WERI-Rb-1 (cell line): ENCODE data around the gene SLC4A5.
A peak's percentile ranks its signal among the peaks of the same experiment; 100 is the strongest.

Source experiments
- DNase-seq: peaks from one replicate; pipeline ENCODE4 v3.0.0-alpha.2; 2020
- H3K27ac ChIP-seq: fragments of 250-450 bp; sonication (Bioruptor Pico); 2 replicates; pipeline ENCODE4 v1.5.1; 2020; ENCODE audit warnings: mild to moderate bottlenecking, moderate library complexity
- H3K27me3 ChIP-seq: fragments of 250-450 bp; sonication (Bioruptor Pico); 2 replicates; pipeline ENCODE4 v1.5.1; 2021; ENCODE audit warnings: mild to moderate bottlenecking, low read depth, moderate library complexity; ENCODE audit not compliant: insufficient read depth, severe bottlenecking
- H3K36me3 ChIP-seq: fragments of 250-450 bp; sonication (Bioruptor Pico); 2 replicates; pipeline ENCODE4 v1.5.1; 2020; ENCODE audit warnings: mild to moderate bottlenecking, moderate library complexity
- H3K4me3 ChIP-seq: 2 replicates; pipeline ENCODE4 v1.5.1; 2011; ENCODE audit warnings: low read depth, mild to moderate bottlenecking, control low read depth, low read length
- H3K9me3 ChIP-seq: fragments of 250-450 bp; sonication (Bioruptor Pico); 2 replicates; pipeline ENCODE4 v1.5.1; 2021; ENCODE audit warnings: mild to moderate bottlenecking, moderate library complexity; ENCODE audit not compliant: severe bottlenecking
- TF ChIP-seq, protein P1 (sequence below): IDR thresholded peaks from 2 replicates; pipeline ENCODE4 v1.5.1; 2011; ENCODE audit warnings: low read depth, mild to moderate bottlenecking, control low read depth, inconsistent platforms, low read length

The SLC4A5 gene, protein sequence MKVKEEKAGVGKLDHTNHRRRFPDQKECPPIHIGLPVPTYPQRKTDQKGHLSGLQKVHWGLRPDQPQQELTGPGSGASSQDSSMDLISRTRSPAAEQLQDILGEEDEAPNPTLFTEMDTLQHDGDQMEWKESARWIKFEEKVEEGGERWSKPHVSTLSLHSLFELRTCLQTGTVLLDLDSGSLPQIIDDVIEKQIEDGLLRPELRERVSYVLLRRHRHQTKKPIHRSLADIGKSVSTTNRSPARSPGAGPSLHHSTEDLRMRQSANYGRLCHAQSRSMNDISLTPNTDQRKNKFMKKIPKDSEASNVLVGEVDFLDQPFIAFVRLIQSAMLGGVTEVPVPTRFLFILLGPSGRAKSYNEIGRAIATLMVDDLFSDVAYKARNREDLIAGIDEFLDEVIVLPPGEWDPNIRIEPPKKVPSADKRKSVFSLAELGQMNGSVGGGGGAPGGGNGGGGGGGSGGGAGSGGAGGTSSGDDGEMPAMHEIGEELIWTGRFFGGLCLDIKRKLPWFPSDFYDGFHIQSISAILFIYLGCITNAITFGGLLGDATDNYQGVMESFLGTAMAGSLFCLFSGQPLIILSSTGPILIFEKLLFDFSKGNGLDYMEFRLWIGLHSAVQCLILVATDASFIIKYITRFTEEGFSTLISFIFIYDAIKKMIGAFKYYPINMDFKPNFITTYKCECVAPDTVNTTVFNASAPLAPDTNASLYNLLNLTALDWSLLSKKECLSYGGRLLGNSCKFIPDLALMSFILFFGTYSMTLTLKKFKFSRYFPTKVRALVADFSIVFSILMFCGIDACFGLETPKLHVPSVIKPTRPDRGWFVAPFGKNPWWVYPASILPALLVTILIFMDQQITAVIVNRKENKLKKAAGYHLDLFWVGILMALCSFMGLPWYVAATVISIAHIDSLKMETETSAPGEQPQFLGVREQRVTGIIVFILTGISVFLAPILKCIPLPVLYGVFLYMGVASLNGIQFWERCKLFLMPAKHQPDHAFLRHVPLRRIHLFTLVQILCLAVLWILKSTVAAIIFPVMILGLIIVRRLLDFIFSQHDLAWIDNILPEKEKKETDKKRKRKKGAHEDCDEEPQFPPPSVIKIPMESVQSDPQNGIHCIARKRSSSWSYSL

DNA sequence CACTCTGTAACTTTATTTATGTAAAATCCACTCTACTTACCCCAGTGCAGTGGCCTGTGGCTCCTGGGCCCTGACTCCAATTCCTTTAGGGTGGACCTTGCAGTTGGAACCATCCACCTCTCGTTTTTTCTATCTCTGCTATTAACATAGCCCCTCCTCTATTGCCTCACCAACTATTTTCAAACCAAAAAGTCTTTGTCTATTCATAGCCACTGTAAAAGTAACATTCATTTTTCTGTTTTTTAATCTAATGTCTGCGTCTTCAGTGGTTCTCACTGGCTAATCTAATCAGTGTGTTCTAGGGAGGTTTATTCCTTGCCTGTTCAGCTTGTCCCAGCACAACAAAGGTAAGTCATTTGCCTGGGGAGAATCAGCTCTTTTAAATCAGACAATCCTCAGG, at the start of gene SLC4A5:
SLC4A5 (minus strand) TSS at position 101 of the 400 bp plus-strand sequence. CDS start 28,393 bp downstream, outside the sequence.
- no peak for DNase-seq
- TF ChIP-seq, protein P1, sequence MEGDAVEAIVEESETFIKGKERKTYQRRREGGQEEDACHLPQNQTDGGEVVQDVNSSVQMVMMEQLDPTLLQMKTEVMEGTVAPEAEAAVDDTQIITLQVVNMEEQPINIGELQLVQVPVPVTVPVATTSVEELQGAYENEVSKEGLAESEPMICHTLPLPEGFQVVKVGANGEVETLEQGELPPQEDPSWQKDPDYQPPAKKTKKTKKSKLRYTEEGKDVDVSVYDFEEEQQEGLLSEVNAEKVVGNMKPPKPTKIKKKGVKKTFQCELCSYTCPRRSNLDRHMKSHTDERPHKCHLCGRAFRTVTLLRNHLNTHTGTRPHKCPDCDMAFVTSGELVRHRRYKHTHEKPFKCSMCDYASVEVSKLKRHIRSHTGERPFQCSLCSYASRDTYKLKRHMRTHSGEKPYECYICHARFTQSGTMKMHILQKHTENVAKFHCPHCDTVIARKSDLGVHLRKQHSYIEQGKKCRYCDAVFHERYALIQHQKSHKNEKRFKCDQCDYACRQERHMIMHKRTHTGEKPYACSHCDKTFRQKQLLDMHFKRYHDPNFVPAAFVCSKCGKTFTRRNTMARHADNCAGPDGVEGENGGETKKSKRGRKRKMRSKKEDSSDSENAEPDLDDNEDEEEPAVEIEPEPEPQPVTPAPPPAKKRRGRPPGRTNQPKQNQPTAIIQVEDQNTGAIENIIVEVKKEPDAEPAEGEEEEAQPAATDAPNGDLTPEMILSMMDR = no peak
- Histone ChIP-seq H3K4me3 (no peak within 1 kb of the TSS), H3K9me3 (no peaks in the 10 kb centered on the region), H3K27me3 (no peaks in the 10 kb centered on the region), H3K27ac (no peak within 1 kb of the TSS), H3K36me3 (peaks cover 6% of the 10 kb centered on the region; the same call in 1 of the 2 replicates)

DNA sequence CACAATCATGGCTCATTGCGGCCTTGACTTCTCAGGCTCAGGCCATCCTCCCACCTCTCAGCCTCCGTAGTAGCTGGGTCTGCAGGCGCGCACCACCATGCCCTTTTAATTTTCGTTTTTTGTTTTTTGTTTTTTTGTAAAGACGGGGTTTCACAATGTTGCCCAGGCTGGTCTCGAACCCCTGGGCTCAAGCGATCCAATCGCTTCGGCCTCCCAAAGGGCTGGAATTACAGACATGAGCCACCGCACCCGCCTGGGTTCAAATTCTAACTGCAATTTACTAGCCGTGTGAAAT, 49.2 kb upstream of the SLC4A5 start:
- DNase-seq = no peak
- no peak overlapping the region; the same call in 1 of the 2 replicates for H3K4me3 ChIP-seq
- peaks cover 3% of the 10 kb centered on the region for H3K36me3 ChIP-seq
- H3K9me3 ChIP-seq = no peaks in the 10 kb centered on the region
- TF ChIP-seq, protein P1 = no peak
- H3K27ac ChIP-seq = no peak overlapping the region; the same call in 1 of the 2 replicates
- no peaks in the 10 kb centered on the region for H3K27me3 ChIP-seq

DNA sequence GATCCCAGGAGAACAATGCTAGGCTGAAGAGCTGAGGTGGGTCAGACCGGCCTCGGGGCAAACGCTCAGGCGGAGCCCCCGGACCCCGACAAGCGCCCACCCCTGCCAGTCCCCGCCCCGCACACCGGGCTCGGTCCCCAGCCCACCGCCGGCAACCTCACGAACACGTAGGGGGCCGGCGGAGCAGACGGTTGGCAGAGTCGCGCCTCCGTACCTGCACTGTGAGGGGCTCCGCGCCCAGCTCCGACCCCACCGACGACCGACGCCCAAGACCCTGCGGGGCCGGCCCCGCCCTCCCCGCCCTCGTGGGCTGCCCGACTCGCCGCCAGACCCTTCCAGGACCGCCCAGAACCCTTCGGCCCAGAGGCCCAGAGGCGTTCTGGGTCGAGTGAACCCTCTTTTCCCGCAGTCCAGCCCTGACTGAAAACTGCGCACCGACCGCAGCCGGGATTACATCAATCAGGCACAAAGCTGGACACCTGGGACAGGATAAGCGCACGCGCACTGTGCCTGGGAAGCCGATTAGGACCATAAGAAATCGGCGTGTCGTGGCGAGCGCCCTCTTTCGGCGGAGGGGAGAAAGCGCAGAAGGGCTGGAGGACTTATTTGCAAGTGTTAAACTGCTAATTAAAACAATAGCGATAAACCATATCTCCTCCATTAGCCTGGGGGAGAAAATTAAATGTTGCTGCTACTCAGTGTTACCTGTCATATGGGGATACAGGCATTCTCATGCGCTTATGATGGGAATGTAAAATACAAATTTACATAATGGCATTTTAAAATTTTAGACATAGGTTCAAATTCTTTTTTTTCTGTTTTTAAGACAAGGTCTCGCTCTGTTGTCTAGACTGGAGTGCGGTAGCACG, 48.6 kb upstream of the SLC4A5 start:
- no peaks in the 10 kb centered on the region for H3K27me3 ChIP-seq
- H3K4me3 ChIP-seq = peak overlapping the region; percentile 85
- H3K27ac ChIP-seq = peak overlapping the region; percentile 98
- no peaks in the 10 kb centered on the region for H3K9me3 ChIP-seq
- TF ChIP-seq, protein P1 = peak; percentile 93
- peaks cover 3% of the 10 kb centered on the region for H3K36me3 ChIP-seq
- peak; percentile 97 for DNase-seq

DNA sequence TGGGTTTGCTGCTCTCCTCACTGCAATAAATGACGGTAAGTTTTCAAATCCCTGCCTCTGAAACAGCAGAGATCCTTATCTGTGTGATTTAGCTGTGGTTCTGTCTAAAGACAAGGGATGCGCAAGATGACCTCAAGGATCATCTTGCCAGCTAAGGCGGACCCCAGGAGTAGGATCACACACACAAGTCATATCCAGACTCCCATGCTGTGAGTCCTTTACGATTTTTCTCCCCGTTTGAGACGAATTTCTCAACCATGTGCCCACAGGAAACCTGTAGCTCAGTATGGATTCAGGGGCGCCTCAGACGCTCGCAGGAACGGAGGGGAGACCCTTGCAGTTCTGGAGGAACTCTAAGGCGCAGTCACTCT, 48.0 kb upstream of the SLC4A5 start:
- Histone ChIP-seq H3K27ac (peak overlapping the region; percentile 98), H3K4me3 (peak overlapping the region; percentile 85), H3K9me3 (no peaks in the 10 kb centered on the region), H3K36me3 (peaks cover 3% of the 10 kb centered on the region), H3K27me3 (no peaks in the 10 kb centered on the region)
- no peak for DNase-seq
- TF ChIP-seq, protein P1 = no peak

DNA sequence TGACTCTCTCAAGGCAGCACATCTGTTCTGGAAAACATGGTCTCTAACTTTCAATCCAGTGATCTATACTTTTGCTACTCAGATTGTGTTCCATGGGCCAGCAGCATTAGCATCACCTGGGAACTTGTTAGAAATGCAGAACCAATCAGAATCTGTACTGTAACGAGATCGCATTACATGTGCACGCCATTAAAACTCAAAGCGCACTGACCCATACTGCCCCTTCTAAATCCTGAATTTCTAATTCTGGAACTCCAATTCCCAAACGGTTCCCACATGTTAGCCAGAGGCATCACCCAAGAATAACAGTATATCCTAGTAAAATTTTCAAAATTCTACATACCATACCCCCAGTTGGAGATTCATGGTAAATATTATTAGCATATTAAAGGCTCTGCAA, 47.4 kb upstream of the SLC4A5 start:
- H3K9me3 ChIP-seq = no peaks in the 10 kb centered on the region
- no peak for DNase-seq
- TF ChIP-seq, protein P1 = no peak
- peaks cover 5% of the 10 kb centered on the region for H3K36me3 ChIP-seq
- no peak overlapping the region for H3K27ac ChIP-seq
- H3K4me3 ChIP-seq = peak overlapping the region; percentile 85; the same call in 1 of the 2 replicates
- H3K27me3 ChIP-seq = no peaks in the 10 kb centered on the region
